ENCODE data around the gene MARVELD1.

MARVELD1 gene

GRCh38 chr10:97759158-97759887 lies 45.8 kb downstream of the MARVELD1 start:
- peak; percentile 49 for DNase-seq

- DNase-seq = no peak
Observed at GRCh38 chr10:97759946-97760345, 46.4 kb downstream of the MARVELD1 start.

- no peak for DNase-seq
Observed at GRCh38 chr10:97760461-97761257, 47.1 kb downstream of the MARVELD1 start.

GRCh38 chr10:97761331-97761865 lies 47.9 kb downstream of the MARVELD1 start:
- no peak for DNase-seq

GRCh38 chr10:97762056-97762455 lies 48.5 kb downstream of the MARVELD1 start:
- no peak for DNase-seq

GRCh38 chr10:97762816-97763215 lies 49.3 kb downstream of the MARVELD1 start:
- DNase-seq = no peak

GRCh38 chr10:97763411-97763810 lies 49.9 kb downstream of the MARVELD1 start:
- no peak for DNase-seq

- DNase-seq = no peak
Observed at GRCh38 chr10:97763947-97764346, 50.4 kb downstream of the MARVELD1 start.

GRCh38 chr10:97764519-97764931 lies 51.0 kb downstream of the MARVELD1 start:
- DNase-seq = no peak

- DNase-seq = no peak
Observed at GRCh38 chr10:97765201-97765600, 51.7 kb downstream of the MARVELD1 start.

GRCh38 chr10:97766106-97766810 lies 52.7 kb downstream of the MARVELD1 start:
- DNase-seq = no peak

GRCh38 chr10:97766996-97767924 lies 53.7 kb downstream of the MARVELD1 start:
- no peak for DNase-seq

Data from HCEC 1CT (cell line).